Stimulated activated CD4-positive, alpha-beta T cell treated with anti-CD3 and anti-CD28 coated beads, Interleukin-15, amount 100 ng/mL, for 48 hours (primary cell): Measurements from ENCODE around the gene SORBS1.
A peak's percentile ranks its signal among the peaks of the same experiment; 100 is the strongest.

Experiments
- DNase-seq, 2 donors: peaks; one replicate each; pipeline ENCODE4 v3.0.0-alpha.2; 2020; ENCODE audit warnings: low read depth in 2 of 2

Gene SORBS1

DNA sequence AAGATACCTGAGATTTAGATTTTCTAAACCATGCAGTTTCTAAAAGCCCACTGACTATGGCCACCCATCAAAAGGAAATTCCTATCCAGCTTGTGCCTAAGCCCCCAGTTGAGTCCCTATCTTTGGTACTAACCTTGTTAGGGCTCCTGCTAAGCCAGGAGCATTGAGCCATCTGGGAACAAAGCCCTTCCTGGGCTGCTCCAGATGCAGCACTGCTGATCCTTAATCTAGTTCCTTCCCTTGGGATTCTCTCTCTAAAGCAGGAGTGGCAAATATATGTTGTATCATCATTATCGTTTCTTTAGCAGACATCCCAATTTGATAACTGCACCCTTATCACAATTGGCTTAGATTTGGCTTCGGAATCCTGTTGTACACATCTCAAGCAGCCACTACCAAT is 245.7 kb downstream of the SORBS1 start:
- DNase-seq = no peak

DNA sequence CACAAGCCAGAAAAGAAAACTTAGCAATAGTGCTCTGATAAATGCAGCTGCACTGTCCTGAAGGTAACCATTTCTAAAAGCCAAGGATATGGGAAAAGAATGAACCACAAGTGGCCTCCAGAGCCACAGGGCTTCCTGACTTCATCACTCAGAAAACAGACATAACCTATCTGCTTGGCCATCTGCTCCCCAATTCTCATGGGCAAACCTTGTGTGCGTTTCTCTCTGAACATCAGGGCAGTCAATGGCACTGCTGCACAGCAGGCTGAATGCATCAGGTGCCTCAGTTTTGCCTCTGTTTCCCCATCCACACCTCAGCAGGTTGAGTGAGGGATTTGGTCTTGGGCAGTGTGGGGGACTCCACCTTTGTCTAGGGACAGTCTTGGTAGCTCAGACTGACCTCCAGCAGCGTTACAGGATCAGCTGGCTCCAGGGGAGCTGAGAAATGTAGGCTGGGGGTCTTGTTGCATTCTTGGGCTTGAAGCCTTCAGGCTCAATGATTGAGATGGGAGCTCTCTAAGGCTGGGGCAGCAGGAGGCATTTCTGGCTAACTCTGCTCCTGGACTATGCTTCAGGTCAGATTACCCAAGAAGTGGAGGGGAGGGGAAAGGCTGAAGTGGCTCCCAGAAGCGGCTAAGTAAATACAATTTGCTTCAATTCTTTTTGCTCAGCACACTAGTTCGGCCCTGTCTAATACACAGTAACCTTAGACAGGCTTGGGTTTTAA is 246.8 kb downstream of the SORBS1 start:
- no peak for DNase-seq

DNA sequence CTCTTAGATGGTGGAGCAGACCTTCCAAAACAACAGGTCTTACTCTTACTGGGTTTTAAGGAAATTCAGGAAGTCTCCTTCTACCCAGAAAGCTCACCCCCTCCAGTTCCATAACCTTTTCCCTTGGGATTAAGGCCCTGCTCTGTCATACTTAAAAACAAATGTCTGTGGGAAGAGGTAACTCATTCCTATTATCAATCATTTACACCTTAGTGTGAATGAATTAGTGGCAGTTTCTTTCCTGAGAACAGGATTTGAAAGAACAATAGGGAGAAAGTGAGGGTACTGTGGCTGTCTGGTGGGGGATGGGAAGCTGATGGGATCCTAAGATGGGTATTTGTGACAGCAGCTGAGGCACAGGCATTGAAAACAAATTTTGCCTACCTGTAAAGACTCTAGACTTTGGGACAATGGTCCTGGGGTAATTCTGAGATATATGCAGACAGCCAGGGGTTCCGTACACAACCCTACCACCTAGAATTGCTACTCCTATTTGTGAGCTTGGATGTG is 248.1 kb downstream of the SORBS1 start:
- DNase-seq = no peak

DNA sequence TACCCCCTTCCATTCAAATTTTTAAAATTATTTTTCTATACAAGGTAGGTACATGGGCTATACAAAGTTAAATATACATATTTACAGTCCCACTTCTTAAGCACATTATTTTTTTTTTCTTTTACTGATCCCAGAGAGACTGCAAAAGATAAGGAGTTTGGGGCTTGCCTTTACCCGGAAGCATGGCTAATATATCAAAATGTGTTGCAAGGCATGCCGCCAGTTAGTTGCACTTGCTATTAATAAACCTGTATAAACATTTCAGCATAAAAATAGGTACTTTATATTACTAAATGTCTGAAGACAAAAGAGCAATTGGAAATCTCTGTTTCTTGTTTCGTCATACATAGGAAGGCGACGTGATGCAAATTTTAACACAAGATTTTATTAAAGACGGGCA is 248.9 kb downstream of the SORBS1 start:
- DNase-seq = no peak

DNA sequence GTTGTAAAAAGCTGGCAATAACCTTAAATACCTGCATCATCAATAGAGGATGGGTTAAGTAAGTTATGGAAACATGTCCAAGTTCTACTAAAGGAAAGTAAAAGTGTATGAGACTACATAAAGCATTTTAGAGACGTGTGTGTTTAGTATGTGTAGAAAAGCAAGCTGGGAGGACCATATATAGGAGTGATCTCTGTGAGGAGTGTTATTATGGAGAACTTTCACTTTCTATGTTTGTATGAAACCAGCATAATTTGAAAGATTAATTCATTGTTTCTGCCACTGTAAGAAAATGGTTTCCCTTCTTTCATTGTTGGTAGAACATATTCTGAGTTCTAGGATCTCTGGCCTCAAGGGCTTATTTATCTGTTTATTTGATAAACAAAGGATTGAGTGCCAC is 251.2 kb downstream of the SORBS1 start:
- no peak for DNase-seq

DNA sequence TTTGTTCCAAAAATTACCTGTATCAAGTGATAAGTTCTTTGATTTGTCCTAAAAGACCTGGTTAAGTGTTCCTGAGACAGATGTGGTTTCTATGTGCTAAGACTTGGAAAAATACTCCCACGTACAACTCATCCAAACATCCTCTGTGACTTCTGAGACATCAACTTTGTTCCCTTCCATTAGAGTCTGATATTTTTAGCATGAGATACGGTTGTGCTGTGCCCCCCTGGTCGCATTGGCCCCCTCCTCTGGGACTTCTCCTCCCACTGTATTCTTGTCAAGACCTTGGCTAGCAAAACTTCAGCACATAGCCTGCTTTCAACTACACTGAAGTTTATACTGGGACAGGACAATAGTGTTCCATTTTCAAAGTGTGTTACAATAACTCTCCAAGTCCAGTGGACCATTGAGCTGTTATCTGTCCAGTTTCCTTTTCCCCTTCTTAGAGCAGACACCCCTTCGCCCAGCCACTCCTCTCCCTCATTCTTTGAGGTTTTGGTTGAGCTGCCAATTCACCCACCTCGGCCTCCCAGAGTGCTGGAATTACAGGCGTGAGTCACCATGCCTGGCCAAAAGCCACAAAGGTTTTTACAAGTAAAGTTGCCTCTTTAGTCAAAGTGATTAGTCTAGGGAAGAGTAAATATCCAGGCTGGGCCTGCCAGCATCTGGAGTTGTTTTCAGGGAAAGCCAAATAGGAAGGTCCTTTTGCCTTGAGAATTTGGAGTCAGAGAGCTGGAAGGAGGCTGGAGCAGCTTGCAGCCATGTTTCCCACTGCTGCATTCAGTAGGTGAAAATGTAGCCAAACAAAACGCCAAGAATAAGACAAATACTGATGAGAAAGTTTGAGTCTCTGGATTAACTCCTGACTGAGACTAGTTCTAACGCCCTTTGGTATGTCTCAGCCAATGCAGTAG is 252.5 kb downstream of the SORBS1 start:
- no peak for DNase-seq

DNA sequence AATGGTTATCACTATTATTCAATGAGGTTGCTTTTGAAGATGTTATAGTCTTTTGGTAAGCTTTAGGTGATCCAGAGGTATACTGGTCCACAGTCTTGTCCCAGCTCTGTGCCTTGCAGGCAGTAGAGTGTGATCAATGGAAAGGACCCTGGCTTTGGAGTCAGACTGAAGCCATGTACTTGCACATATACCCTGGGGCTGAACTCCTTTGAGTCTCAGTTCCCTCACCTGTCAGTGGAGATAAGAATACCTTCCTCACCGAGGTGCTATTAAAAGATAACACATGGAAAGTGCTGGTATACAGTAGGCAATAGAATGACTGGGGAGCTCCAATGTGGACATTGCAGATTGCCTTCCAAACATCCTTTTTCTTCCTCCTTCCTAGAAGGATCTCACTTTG is 254.3 kb downstream of the SORBS1 start:
- DNase-seq = no peak

DNA sequence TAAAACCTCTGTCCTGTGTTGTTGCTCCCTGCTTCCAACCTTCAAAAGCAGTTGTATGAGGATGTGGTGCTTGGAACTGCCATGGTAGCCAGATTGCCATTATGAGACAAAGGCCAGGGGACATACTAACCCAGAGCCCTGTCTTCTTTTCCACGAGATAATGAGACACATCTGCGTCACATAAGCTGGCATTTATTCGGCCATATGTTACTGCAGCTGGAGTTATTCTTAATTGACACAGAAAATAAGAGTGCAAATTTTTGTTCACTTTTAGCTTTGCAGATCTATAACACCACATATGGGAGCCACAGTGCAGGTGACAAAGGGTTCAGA is 254.9 kb downstream of the SORBS1 start:
- DNase-seq = no peak

DNA sequence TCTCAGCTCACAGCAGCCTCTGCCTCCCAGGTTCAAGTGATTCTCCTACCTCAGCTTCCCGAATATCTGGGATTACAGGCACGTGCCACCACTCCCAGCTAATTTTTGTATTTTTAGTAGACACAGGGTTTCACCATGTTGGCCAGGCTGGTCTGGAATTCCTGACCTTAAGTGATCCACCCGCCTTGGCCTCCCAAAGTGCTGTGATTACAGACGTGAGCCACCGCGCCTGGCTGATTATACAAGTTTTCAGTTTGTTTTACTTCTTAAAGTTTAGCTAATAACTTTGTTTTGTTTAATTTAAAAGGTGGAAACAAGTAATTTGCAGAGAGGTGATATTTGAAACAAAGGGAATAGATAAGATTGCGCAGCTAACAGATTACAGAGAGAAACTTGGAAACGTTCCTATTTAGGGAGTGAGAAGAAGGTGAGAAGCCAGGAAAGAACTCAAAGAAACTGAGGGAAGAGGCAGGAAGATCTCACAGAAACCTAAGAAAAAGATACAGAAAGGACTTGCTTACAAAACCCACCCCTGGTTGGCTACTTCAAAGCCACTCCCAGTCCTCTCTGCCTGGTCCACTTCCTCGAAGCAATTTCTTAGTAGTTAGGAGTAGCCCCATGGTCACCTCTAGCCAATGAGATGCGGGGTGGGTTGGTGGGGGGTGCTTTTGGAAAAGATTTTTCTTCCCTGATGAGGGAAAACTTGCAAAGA is 255.4 kb downstream of the SORBS1 start:
- DNase-seq = no peak

DNA sequence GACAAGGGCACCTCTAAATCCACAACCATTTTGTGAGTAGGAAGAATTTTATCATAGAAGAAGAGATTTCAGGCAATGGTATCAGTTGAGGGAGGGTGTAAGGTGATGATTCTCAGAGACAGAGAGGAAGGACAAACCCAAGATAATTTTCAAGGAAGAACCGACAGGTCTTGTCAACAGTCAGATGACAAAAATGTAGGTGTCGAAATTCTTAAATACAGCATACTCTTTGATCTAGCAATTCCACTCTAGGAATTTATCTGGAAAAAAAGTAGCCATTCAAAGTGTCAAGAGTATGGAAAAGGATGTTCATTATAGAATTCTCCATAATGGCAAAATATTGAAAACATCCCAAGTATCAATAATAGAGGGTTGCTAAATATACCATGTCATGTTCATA is 256.2 kb downstream of the SORBS1 start:
- no peak for DNase-seq

DNA sequence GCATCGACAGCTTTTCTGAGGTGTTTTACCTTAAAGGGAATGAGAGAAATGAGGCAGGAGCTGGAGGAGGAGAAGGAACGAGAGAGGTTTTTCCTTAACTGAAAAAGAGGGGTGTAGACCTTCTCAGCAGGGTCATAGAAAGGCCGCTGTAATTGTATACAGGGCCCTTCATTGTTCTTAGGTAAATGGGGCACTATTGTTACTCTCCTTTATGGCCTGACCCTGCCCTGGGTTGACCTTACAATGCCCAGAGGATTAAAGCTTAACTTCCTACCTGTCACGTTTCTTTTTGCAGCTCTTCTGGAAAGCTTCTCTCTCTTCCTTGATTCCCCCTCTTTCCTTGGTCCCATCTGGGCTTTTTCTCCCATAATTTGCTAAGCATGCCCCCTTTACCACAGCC is 256.7 kb downstream of the SORBS1 start:
- no peak for DNase-seq

DNA sequence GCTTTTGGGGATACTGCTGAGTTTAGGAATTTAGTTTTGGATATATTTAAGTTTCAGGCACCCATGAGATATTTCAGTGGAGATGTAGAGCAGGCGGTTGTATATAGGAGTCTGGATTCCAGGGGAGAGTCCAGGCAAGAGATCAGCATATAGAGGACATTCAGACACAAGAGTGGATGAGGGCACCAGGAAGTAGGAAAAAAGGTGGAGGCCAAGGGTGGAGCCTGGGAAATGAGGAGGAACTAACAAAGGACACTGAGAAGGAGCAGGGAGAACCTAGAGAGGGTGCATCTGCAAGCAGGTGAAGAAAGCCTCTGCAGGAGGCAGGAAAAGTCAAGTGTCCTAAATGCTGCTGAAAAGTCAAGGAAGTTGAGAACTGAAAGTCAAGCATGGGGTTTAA is 257.2 kb downstream of the SORBS1 start:
- DNase-seq = no peak

DNA sequence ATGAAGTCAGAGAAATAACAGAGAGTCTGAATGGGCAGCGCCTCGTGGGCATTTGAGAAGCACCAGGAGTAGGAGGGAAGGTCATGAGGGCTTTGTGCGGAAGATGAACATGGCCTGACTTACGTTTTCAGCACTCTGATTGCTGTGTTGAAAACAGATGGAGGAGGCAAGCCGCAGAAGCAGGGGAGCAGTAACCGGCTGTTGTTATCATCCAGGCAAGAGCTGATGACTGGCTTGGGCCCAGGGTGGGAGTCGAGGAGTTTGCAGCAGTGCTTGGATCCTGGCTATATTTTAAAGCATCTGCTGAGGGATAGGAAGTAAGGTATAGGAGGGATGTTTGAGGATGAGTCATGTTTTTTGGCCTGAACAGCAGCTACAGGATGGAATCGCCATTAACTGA is 257.6 kb downstream of the SORBS1 start:
- no peak for DNase-seq

DNA sequence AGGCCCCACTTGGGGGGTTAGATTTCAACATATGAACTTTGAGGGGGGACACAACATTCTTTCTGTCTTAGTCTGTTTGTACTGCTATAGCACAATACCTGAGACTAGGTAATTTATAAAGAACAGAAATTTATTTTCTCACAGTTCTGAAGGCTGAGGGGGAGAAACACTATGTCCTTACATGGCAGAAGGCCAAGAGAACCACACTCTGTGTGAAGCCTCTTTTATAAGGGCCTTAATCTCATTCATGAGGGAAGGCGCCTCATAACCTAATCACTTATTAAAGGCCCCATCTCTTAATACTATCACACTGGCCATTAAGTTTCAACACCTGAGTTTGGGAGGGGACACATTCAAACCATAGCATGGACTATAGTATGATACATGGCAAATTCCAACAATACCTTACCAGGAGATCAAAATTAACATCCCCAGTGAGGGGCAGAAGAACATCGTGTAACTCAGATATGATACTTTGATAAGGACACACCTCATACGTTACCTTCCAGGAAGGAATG is 261.1 kb downstream of the SORBS1 start:
- no peak for DNase-seq

DNA sequence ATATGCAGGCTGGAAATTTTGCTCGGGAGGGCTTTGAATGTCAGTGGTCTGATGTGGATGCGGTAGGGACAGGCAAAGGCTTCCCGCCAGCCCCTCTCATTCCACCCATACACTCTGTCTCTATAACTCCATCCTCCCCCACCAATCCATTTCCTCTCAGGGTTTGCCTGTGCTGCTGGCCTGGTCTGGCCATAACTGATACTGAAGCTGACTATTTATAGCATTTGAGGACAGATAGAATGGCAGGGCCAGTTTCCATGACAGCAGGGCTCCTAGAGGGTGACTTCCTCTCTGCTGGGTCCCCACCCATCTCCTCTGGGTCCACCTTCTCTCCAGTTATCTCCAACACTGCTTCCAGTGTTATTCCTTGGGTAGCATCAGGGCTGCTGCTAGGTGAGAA is 263.8 kb downstream of the SORBS1 start:
- DNase-seq = no peak

DNA sequence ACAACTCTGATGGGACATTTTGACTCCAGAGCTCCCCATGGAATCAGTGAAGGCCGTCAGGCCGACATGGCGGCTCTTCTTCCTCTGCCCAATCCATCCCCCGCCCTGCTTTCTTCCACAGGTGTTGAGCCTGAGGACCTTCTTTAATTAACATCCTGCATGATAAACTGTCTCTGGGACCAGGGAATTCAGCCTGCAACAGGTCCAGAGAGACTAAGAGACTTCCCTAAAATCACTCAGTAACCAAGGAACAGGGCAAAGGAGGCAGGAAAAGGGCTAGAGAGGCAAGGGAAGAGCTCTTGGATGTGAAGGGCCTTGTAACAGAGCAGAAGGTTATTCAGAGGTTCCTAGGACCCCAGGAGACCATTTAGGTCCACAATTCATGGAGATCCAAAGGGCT is 264.4 kb downstream of the SORBS1 start:
- DNase-seq = no peak

DNA sequence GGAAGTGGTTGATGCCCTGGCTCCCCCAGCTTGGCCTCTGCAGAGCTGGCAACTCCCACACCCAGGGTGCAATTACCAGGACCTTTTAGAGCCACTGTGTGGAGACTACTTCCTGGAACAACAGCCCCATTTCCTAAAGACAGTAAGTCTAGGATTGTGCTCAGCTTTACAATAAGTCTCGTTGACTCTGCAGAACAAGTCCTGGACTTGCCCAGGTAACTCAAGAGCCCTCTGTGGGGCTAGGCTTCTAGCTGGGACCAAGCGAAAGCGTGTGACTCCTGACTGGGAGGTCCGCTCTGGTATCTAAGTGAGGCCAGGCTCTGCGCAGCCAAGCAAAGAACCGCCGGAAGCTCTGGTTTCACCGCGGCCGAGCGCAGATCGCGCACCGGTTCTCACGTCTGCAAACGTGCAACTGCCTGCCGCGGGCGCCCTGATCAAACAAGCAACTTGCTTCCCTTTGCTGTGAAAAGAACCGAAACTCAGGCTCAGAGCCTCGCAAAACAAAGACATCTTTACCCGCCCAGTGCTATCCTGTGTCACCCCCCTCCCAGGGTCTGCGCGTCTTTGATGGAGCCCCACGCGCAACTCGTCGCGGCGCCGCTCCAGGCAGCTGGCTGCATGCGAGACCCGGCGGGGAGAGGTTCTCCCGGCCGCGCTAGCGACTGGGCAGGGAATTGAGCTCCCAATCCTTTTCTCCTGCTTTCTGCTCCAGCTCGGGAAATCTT is 266.0 kb downstream of the SORBS1 start:
- peak in 1 of 2 donors; percentile 35 for DNase-seq

DNA sequence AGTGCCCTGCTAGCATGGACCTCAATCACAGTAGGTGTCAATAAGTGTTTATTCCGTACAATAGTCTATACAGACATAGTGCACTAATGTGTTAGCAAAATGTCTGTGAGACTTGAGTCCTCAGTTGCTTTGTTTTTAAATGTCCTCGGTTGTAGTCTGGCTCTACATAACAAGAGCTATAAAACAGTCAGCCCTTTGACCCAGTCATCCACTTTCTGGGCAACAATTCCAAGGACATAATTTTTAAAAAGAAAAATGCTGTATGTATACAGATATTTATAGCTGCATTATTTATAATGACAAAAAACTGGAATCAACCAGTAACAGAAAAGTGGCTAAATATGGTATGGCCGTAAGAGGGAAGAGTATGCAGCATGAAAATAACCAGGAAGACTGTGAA is 267.5 kb downstream of the SORBS1 start:
- no peak for DNase-seq

DNA sequence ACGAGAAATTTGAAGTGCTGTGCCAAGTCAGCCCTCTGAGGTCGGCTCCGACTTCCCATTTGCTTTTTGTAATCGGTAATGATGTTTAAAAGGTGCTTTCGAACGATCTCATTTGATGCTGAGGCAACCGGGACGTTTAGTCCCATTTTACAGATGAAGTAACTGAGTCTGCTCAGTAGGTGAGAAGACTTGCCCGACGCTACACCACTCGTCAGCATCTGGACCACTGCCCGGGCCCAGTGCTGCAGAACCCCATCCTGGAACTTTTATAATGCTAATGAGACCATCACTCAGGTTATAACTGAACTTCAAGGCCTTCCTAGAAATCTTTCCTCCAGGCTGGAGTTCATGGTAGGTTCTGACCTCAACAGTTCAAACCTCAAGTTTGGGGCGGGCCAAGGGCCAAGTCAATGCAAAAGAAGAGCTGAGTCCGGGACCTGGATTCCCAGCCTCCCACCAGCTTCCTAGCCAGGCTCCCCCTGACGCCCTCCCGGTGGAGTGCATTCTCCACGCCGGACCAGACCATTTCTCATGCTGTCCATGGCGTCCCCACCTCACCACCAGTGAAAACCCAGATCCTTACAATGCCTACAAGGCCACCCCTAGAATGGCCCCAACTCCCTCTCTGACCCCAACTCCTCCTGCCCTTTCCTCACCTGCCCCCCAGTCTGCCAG is 269.7 kb downstream of the SORBS1 start:
- no peak for DNase-seq

DNA sequence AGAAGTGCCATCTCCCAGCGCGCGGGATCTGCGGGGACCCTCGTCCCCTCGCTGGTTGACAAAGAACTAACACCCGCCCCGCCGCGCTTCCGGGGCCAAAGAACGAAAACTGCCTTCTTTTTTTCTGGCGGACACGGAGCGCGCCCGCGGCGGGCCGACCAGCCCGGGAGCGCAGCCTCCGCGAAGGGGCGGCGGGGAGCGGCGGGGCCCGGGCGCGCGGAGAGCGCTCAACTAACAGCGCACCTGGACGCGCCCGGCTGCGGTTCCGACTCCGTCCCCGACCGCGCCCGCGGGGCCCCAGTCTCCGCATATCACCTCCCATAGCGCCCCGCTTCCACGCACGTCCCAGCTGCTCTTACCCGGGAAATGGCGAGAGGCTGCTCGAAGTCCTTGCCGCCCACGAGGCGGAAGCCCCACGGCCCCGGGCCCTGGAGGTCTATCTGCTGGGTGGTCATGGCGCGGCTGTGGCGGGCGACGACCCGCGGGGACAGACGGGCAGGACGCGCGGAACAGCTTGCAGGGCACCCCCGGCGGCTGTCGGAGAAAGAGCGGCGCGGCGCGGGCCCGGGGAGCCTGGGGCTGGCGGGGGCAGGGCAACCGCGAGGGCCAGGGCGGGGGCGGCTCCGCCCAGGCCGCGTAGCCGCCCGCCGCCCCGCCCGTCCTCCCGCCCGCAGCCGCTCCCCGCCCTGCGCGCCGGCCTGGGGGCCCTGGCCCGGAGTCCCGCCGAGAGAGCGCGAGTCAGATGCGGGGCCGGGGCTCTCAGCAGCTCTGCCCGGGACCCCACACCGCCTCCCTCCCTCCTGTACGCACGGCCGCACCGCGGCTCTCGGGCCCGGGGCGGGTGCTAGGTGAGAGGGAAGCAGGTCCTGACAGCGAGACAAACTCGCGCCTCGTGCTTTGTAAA is 270.5 kb downstream of the SORBS1 start, which contains the start of gene PDLIM1:
Gene PDLIM1, minus strand, starts transcription at position 543 of the 904 bp plus-strand sequence. Its CDS starts 88 bp downstream, at position 455.
- DNase-seq = no peak
